ENCODE measurements around the gene KCNB1.

Gene KCNB1

GRCh38 chr20:49385465-49385864 is 97.0 kb downstream of the KCNB1 start:
- Mint-ChIP-seq H3K4me3 (no peak overlapping the region), H3K4me1 (ENCODE audit: low read depth) (peaks cover 1% of the 10 kb centered on the region), H3K27ac (no peak overlapping the region), H3K36me3 (ENCODE audit: low read depth) (no peaks in the 10 kb centered on the region), H3K9me3 (no peaks in the 10 kb centered on the region), H3K27me3 (ENCODE audit: low read depth) (peaks cover 30% of the 10 kb centered on the region)
- DNase-seq (ENCODE audit: low spot score), result no peak

- no peak overlapping the region for H3K27ac Mint-ChIP-seq
- peak; percentile 53 for DNase-seq (ENCODE audit: low spot score)
- peaks cover 31% of the 10 kb centered on the region for H3K27me3 Mint-ChIP-seq (ENCODE audit: low read depth)
Measured at GRCh38 chr20:49384437-49385434, 97.7 kb downstream of the KCNB1 start.

GRCh38 chr20:49381558-49382493 is 100.6 kb downstream of the KCNB1 start:
- H3K4me1 Mint-ChIP-seq (ENCODE audit: low read depth), result peaks cover 1% of the 10 kb centered on the region
- DNase-seq (ENCODE audit: low spot score), result no peak

More at GRCh38 chr20:49384437-49385434, 97.7 kb downstream of the KCNB1 start:
- H3K9me3 Mint-ChIP-seq, result no peaks in the 10 kb centered on the region
- H3K4me1 Mint-ChIP-seq (ENCODE audit: low read depth), result peaks cover 1% of the 10 kb centered on the region
- H3K4me3 Mint-ChIP-seq, result no peak overlapping the region
- no peaks in the 10 kb centered on the region for H3K36me3 Mint-ChIP-seq (ENCODE audit: low read depth)

GRCh38 chr20:49380337-49380780 is 102.1 kb downstream of the KCNB1 start:
- H3K4me1 Mint-ChIP-seq (ENCODE audit: low read depth), result peaks cover 1% of the 10 kb centered on the region
- H3K27me3 Mint-ChIP-seq (ENCODE audit: low read depth), result peaks cover 26% of the 10 kb centered on the region
- no peak overlapping the region for H3K27ac Mint-ChIP-seq
- no peaks in the 10 kb centered on the region for H3K9me3 Mint-ChIP-seq
- no peak overlapping the region for H3K4me3 Mint-ChIP-seq
- no peaks in the 10 kb centered on the region for H3K36me3 Mint-ChIP-seq (ENCODE audit: low read depth)
- DNase-seq (ENCODE audit: low spot score), result no peak

More at GRCh38 chr20:49381558-49382493, 100.6 kb downstream of the KCNB1 start:
- no peak overlapping the region for H3K4me3 Mint-ChIP-seq
- H3K36me3 Mint-ChIP-seq (ENCODE audit: low read depth), result no peaks in the 10 kb centered on the region
- H3K9me3 Mint-ChIP-seq, result no peaks in the 10 kb centered on the region
- H3K27ac Mint-ChIP-seq, result no peak overlapping the region
- H3K27me3 Mint-ChIP-seq (ENCODE audit: low read depth), result peaks cover 20% of the 10 kb centered on the region

GRCh38 chr20:49379338-49379737 is 103.1 kb downstream of the KCNB1 start:
- DNase-seq (ENCODE audit: low spot score), result no peak
- H3K27me3 Mint-ChIP-seq (ENCODE audit: low read depth), result peaks cover 30% of the 10 kb centered on the region
- no peaks in the 10 kb centered on the region for H3K4me1 Mint-ChIP-seq (ENCODE audit: low read depth)
- no peak overlapping the region for H3K27ac Mint-ChIP-seq
- H3K4me3 Mint-ChIP-seq, result no peak overlapping the region
- H3K9me3 Mint-ChIP-seq, result no peaks in the 10 kb centered on the region
- H3K36me3 Mint-ChIP-seq (ENCODE audit: low read depth), result no peaks in the 10 kb centered on the region

- no peak overlapping the region for H3K27ac Mint-ChIP-seq
- peaks cover 20% of the 10 kb centered on the region for H3K27me3 Mint-ChIP-seq (ENCODE audit: low read depth)
- H3K4me3 Mint-ChIP-seq, result no peak overlapping the region
- no peaks in the 10 kb centered on the region for H3K4me1 Mint-ChIP-seq (ENCODE audit: low read depth)
- DNase-seq (ENCODE audit: low spot score), result no peak
- no peaks in the 10 kb centered on the region for H3K9me3 Mint-ChIP-seq
- no peaks in the 10 kb centered on the region for H3K36me3 Mint-ChIP-seq (ENCODE audit: low read depth)
Measured at GRCh38 chr20:49377326-49377725, 105.1 kb downstream of the KCNB1 start.

GRCh38 chr20:49375170-49375569 is 107.3 kb downstream of the KCNB1 start:
- Mint-ChIP-seq H3K36me3 (ENCODE audit: low read depth) (no peaks in the 10 kb centered on the region), H3K27me3 (ENCODE audit: low read depth) (peaks cover 28% of the 10 kb centered on the region), H3K27ac (no peak overlapping the region), H3K4me3 (no peak overlapping the region), H3K9me3 (no peaks in the 10 kb centered on the region), H3K4me1 (ENCODE audit: low read depth) (no peaks in the 10 kb centered on the region)
- no peak for DNase-seq (ENCODE audit: low spot score)

GRCh38 chr20:49372095-49372734 is 110.3 kb downstream of the KCNB1 start:
- Mint-ChIP-seq H3K9me3 (no peaks in the 10 kb centered on the region), H3K27me3 (ENCODE audit: low read depth) (peaks cover 32% of the 10 kb centered on the region), H3K4me1 (ENCODE audit: low read depth) (no peaks in the 10 kb centered on the region), H3K27ac (no peak overlapping the region), H3K4me3 (no peak overlapping the region), H3K36me3 (ENCODE audit: low read depth) (no peaks in the 10 kb centered on the region)
- no peak for DNase-seq (ENCODE audit: low spot score)

GRCh38 chr20:49368596-49368995 is 113.9 kb downstream of the KCNB1 start:
- Mint-ChIP-seq H3K27me3 (ENCODE audit: low read depth) (peaks cover 35% of the 10 kb centered on the region), H3K9me3 (no peaks in the 10 kb centered on the region), H3K36me3 (ENCODE audit: low read depth) (no peaks in the 10 kb centered on the region), H3K27ac (no peak overlapping the region), H3K4me3 (no peak overlapping the region), H3K4me1 (ENCODE audit: low read depth) (no peaks in the 10 kb centered on the region)
- no peak for DNase-seq (ENCODE audit: low spot score)

- Mint-ChIP-seq H3K4me1 (ENCODE audit: low read depth) (no peaks in the 10 kb centered on the region), H3K4me3 (no peak overlapping the region), H3K27me3 (ENCODE audit: low read depth) (peaks cover 35% of the 10 kb centered on the region), H3K36me3 (ENCODE audit: low read depth) (no peaks in the 10 kb centered on the region), H3K27ac (no peak overlapping the region), H3K9me3 (no peaks in the 10 kb centered on the region)
- DNase-seq (ENCODE audit: low spot score), result no peak
Measured at GRCh38 chr20:49367113-49367512, 115.4 kb downstream of the KCNB1 start.

GRCh38 chr20:49366687-49367086 is 115.8 kb downstream of the KCNB1 start:
- Mint-ChIP-seq H3K27me3 (ENCODE audit: low read depth) (peaks cover 35% of the 10 kb centered on the region), H3K36me3 (ENCODE audit: low read depth) (no peaks in the 10 kb centered on the region), H3K27ac (no peak overlapping the region), H3K4me1 (ENCODE audit: low read depth) (no peaks in the 10 kb centered on the region), H3K9me3 (no peaks in the 10 kb centered on the region), H3K4me3 (no peak overlapping the region)
- DNase-seq (ENCODE audit: low spot score), result no peak

GRCh38 chr20:49361862-49362660 is 120.4 kb downstream of the KCNB1 start:
- Mint-ChIP-seq H3K36me3 (ENCODE audit: low read depth) (no peaks in the 10 kb centered on the region), H3K9me3 (no peaks in the 10 kb centered on the region), H3K4me3 (no peak overlapping the region), H3K4me1 (ENCODE audit: low read depth) (no peaks in the 10 kb centered on the region), H3K27ac (no peak overlapping the region), H3K27me3 (ENCODE audit: low read depth) (peaks cover 23% of the 10 kb centered on the region)
- DNase-seq (ENCODE audit: low spot score), result no peak

All from T-helper 2 cell treated with Interferon-gamma antibody and Interleukin-4, amounts not matched to agents 5 μg/mL and 100 μg/mL, for 36 hours (primary cell).